CD4-positive, alpha-beta memory T cell (primary cell): ENCODE measurements around the gene LRFN2. TPM values are rescaled to one million over a fixed set of nuclear protein-coding genes. Genes with fewer than 3 reads are reported as not detected.

Source experiments
- CTCF ChIA-PET: fragments of 350-600 bp; sonication (Branson Sonifier 250); formaldehyde crosslinking; loops from one replicate; lab custom pipeline; 2021; ENCODE audit warnings: inconsistent platforms; ENCODE audit not compliant: partially characterized antibody; lab: Charles Lee
- POLR2A ChIA-PET: fragments of 350-600 bp; sonication (Branson Sonifier 250); formaldehyde crosslinking; loops from one replicate; lab custom pipeline; 2021; ENCODE audit not compliant: partially characterized antibody; lab: Charles Lee
- DNase-seq, 5 donors: peaks; one replicate each; pipeline versions ENCODE4 v3.0.0 to v3.0.0-alpha.2; 2020 to 2022; ENCODE audit warnings: mixed read lengths in 1 of 5
- H3K27ac ChIP-seq: one replicate; pipeline ENCODE4 v1.7.0; 2013; ENCODE audit warnings: low read depth, low read length
- H3K27me3 ChIP-seq: 2 replicates; pipeline ENCODE4 v1.7.0; 2013; ENCODE audit warnings: mild to moderate bottlenecking, low read length, moderate library complexity; ENCODE audit not compliant: insufficient read depth
- H3K36me3 ChIP-seq: 2 replicates; pipeline ENCODE4 v1.7.0; 2013; ENCODE audit warnings: mild to moderate bottlenecking, low read length, moderate library complexity; ENCODE audit not compliant: insufficient read depth
- H3K4me1 ChIP-seq: 2 replicates; pipeline ENCODE4 v1.7.0; 2013; ENCODE audit warnings: mild to moderate bottlenecking, low read length, moderate library complexity; ENCODE audit not compliant: insufficient read depth
- H3K4me3 ChIP-seq, 2 donors: one replicate each; pipeline ENCODE4 v1.7.0; 2013; ENCODE audit warnings: low read length in 2 of 2, mild to moderate bottlenecking in 1 of 2
- H3K9me3 ChIP-seq, 2 donors: one replicate each; pipeline ENCODE4 v1.7.0; 2013; ENCODE audit warnings: low read length in 2 of 2, control low read depth in 1 of 2; ENCODE audit not compliant: control insufficient read depth in 1 of 2
- H3K27ac Mint-ChIP-seq, 7 donors: one replicate each; pipeline ENCODE4 v1.8.0; 2020 to 2021; ENCODE audit warnings: mixed read lengths in 7 of 7, mild to moderate bottlenecking in 6 of 7, inconsistent platforms in 3 of 7, moderate library complexity in 3 of 7
- H3K27me3 Mint-ChIP-seq, 2 donors: one replicate each; pipeline ENCODE4 v1.8.0; 2020 to 2021; ENCODE audit warnings: mixed read lengths in 2 of 2
- H3K36me3 Mint-ChIP-seq, 2 donors: one replicate each; pipeline ENCODE4 v1.8.0; 2020 to 2021; ENCODE audit warnings: mixed read lengths in 2 of 2, inconsistent platforms in 1 of 2, mild to moderate bottlenecking in 1 of 2
- H3K4me1 Mint-ChIP-seq, 4 donors: one replicate each; pipeline ENCODE4 v1.8.0; 2020 to 2021; ENCODE audit warnings: mixed read lengths in 4 of 4, mild to moderate bottlenecking in 1 of 4
- H3K4me3 Mint-ChIP-seq, 8 donors: one replicate each; pipeline ENCODE4 v1.8.0; 2020 to 2021; ENCODE audit warnings: mixed read lengths in 8 of 8, mild to moderate bottlenecking in 7 of 8, moderate library complexity in 6 of 8, inconsistent platforms in 3 of 8
- H3K9me3 Mint-ChIP-seq, 8 donors: one replicate each; pipeline ENCODE4 v1.8.0; 2020 to 2021; ENCODE audit warnings: mixed read lengths in 8 of 8, mild to moderate bottlenecking in 5 of 8, inconsistent platforms in 3 of 8, moderate library complexity in 1 of 8
- intact Hi-C: fragments of 100-400 bp; cut with micrococcal nuclease; formaldehyde crosslinking; loops from one replicate; pipeline ENCODE4 v1.15.1; 2023
- polyA plus RNA-seq, 2 donors: library from polyadenylated mRNA; unstranded; fragments of 300-500 nt; fragmentation: Illumina TruSeq; gene quantifications; one replicate each; pipeline ENCODE4 v1.2.3, GENCODE V29; 2021
- total RNA-seq, 2 experiments: library from RNA; stranded (reverse); gene quantifications; one replicate each; pipeline ENCODE4 v1.2.3, GENCODE V29; 2021

The LRFN2 gene
- total and polyA plus RNA-seq, 4 experiments from 2014 or later, result 0.17 TPM; not detected in 3

GRCh38 chr6:40419377-40419776 lies 167.8 kb downstream of the LRFN2 start:
- no peaks in the 10 kb centered on the region for H3K9me3 Mint-ChIP-seq
- no peak overlapping the region for H3K27ac ChIP-seq
- no peak for DNase-seq
- peaks cover 5 to 6% of the 10 kb centered on the region in 2 donors for H3K27me3 Mint-ChIP-seq
- H3K4me1 Mint-ChIP-seq, result peaks cover 0 to 1% (median 0%) of the 10 kb centered on the region in 4 donors
- ChIA-PET POLR2A (no interaction called here), CTCF (interaction anchor here (0.6 kb wide), 1 partner anchor 244 kb away, joined by 3 read pairs; no protein-coding TSS in a partner anchor)
- intact Hi-C loops, result no loop called here
- no peaks in the 10 kb centered on the region for H3K36me3 ChIP-seq
- no peaks in the 10 kb centered on the region for H3K36me3 Mint-ChIP-seq
- no peaks in the 10 kb centered on the region for H3K4me1 ChIP-seq
- no peak overlapping the region for H3K4me3 ChIP-seq
- no peak overlapping the region for H3K4me3 Mint-ChIP-seq
- no peaks in the 10 kb centered on the region for H3K9me3 ChIP-seq
- no peaks in the 10 kb centered on the region for H3K27me3 ChIP-seq
- H3K27ac Mint-ChIP-seq, result no peak overlapping the region

- no peak overlapping the region for H3K27ac Mint-ChIP-seq
- H3K27me3 Mint-ChIP-seq, result peaks cover 5 to 8% of the 10 kb centered on the region in 2 donors
- Histone ChIP-seq H3K27ac (no peak overlapping the region), H3K27me3 (no peaks in the 10 kb centered on the region), H3K36me3 (no peaks in the 10 kb centered on the region), H3K4me3 (no peak overlapping the region), H3K9me3 (no peaks in the 10 kb centered on the region), H3K4me1 (no peaks in the 10 kb centered on the region)
- H3K9me3 Mint-ChIP-seq, result no peaks in the 10 kb centered on the region
- H3K4me1 Mint-ChIP-seq, result peaks cover 0 to 1% (median 0%) of the 10 kb centered on the region in 4 donors
- H3K36me3 Mint-ChIP-seq, result no peaks in the 10 kb centered on the region
- no peak overlapping the region for H3K4me3 Mint-ChIP-seq
- DNase-seq, result no peak
- CTCF ChIA-PET, result no interaction called here
- POLR2A ChIA-PET, result no interaction called here
- intact Hi-C loops, result no loop called here
These were observed 170.1 kb downstream of the LRFN2 start for GRCh38 chr6:40417031-40417430.

GRCh38 chr6:40414617-40415016 lies 172.5 kb downstream of the LRFN2 start:
- Mint-ChIP-seq H3K4me1 (peaks cover 0 to 1% (median 0%) of the 10 kb centered on the region in 4 donors), H3K9me3 (no peaks in the 10 kb centered on the region), H3K27ac (no peak overlapping the region), H3K36me3 (no peaks in the 10 kb centered on the region), H3K4me3 (no peak overlapping the region), H3K27me3 (peaks cover 3 to 10% of the 10 kb centered on the region in 2 donors)
- no peak for DNase-seq
- H3K27me3 ChIP-seq, result no peaks in the 10 kb centered on the region
- intact Hi-C loops, result no loop called here
- H3K4me1 ChIP-seq, result no peaks in the 10 kb centered on the region
- H3K9me3 ChIP-seq, result no peaks in the 10 kb centered on the region
- no peak overlapping the region for H3K4me3 ChIP-seq
- ChIA-PET CTCF (no interaction called here), POLR2A (no interaction called here)
- H3K27ac ChIP-seq, result no peak overlapping the region
- H3K36me3 ChIP-seq, result no peaks in the 10 kb centered on the region

GRCh38 chr6:40413239-40413638 lies 173.9 kb downstream of the LRFN2 start:
- peaks cover 3 to 10% of the 10 kb centered on the region in 2 donors for H3K27me3 Mint-ChIP-seq

GRCh38 chr6:40411881-40412280 lies 175.3 kb downstream of the LRFN2 start:
- intact Hi-C loops, result no loop called here
- Histone ChIP-seq H3K27me3 (no peaks in the 10 kb centered on the region), H3K27ac (no peak overlapping the region), H3K4me1 (no peaks in the 10 kb centered on the region), H3K4me3 (no peak overlapping the region), H3K9me3 (no peaks in the 10 kb centered on the region), H3K36me3 (no peaks in the 10 kb centered on the region)
- no peak for DNase-seq
- no peak overlapping the region for H3K27ac Mint-ChIP-seq
- H3K4me3 Mint-ChIP-seq, result no peak overlapping the region
- ChIA-PET POLR2A (no interaction called here), CTCF (no interaction called here)
- peaks cover 3 to 10% of the 10 kb centered on the region in 2 donors for H3K27me3 Mint-ChIP-seq
- H3K36me3 Mint-ChIP-seq, result no peaks in the 10 kb centered on the region
- peaks cover 0 to 1% (median 0%) of the 10 kb centered on the region in 4 donors for H3K4me1 Mint-ChIP-seq
- H3K9me3 Mint-ChIP-seq, result no peaks in the 10 kb centered on the region

More at GRCh38 chr6:40413239-40413638, 173.9 kb downstream of the LRFN2 start:
- intact Hi-C loops, result no loop called here
- no peaks in the 10 kb centered on the region for H3K36me3 ChIP-seq
- H3K27ac ChIP-seq, result no peak overlapping the region
- no peak for DNase-seq
- H3K9me3 ChIP-seq, result no peaks in the 10 kb centered on the region
- Mint-ChIP-seq H3K4me1 (peaks cover 0 to 1% (median 0%) of the 10 kb centered on the region in 4 donors), H3K9me3 (no peaks in the 10 kb centered on the region), H3K27ac (no peak overlapping the region), H3K4me3 (no peak overlapping the region), H3K36me3 (no peaks in the 10 kb centered on the region)
- no peak overlapping the region for H3K4me3 ChIP-seq
- no peaks in the 10 kb centered on the region for H3K4me1 ChIP-seq
- H3K27me3 ChIP-seq, result no peaks in the 10 kb centered on the region
- POLR2A ChIA-PET, result no interaction called here
- CTCF ChIA-PET, result no interaction called here

- H3K4me3 ChIP-seq, result no peak overlapping the region
- ChIA-PET CTCF (no interaction called here), POLR2A (no interaction called here)
- no peaks in the 10 kb centered on the region for H3K9me3 Mint-ChIP-seq
- H3K27me3 Mint-ChIP-seq, result peaks cover 3 to 9% of the 10 kb centered on the region in 2 donors
- no peaks in the 10 kb centered on the region for H3K4me1 ChIP-seq
- intact Hi-C loops, result no loop called here
- H3K27me3 ChIP-seq, result no peaks in the 10 kb centered on the region
- no peaks in the 10 kb centered on the region for H3K36me3 Mint-ChIP-seq
- no peaks in the 10 kb centered on the region for H3K36me3 ChIP-seq
- H3K9me3 ChIP-seq, result no peaks in the 10 kb centered on the region
- no peak overlapping the region for H3K27ac Mint-ChIP-seq
- H3K4me1 Mint-ChIP-seq, result peaks cover 0 to 1% (median 0%) of the 10 kb centered on the region in 4 donors
- DNase-seq, result no peak
- no peak overlapping the region for H3K4me3 Mint-ChIP-seq
- H3K27ac ChIP-seq, result no peak overlapping the region
These were observed 176.3 kb downstream of the LRFN2 start for GRCh38 chr6:40410821-40411220.

GRCh38 chr6:40409716-40410397 lies 177.3 kb downstream of the LRFN2 start:
- Histone ChIP-seq H3K36me3 (no peaks in the 10 kb centered on the region), H3K27ac (no peak overlapping the region), H3K9me3 (no peaks in the 10 kb centered on the region), H3K4me1 (no peaks in the 10 kb centered on the region), H3K27me3 (no peaks in the 10 kb centered on the region), H3K4me3 (no peak overlapping the region)
- DNase-seq, result no peak
- CTCF ChIA-PET, result no interaction called here
- POLR2A ChIA-PET, result no interaction called here
- H3K9me3 Mint-ChIP-seq, result no peaks in the 10 kb centered on the region
- H3K27ac Mint-ChIP-seq, result no peak overlapping the region
- H3K27me3 Mint-ChIP-seq, result peaks cover 0 to 4% of the 10 kb centered on the region in 2 donors
- intact Hi-C loops, result no loop called here
- no peaks in the 10 kb centered on the region for H3K4me1 Mint-ChIP-seq
- no peaks in the 10 kb centered on the region for H3K36me3 Mint-ChIP-seq
- H3K4me3 Mint-ChIP-seq, result no peak overlapping the region
